ENCODE results near the gene TGM1.

GRCh38 chr14:24264298-24264697 is 1.3 kb upstream of the TGM1 start:
- TF ChIP-seq CTCF (IDR thresholded peaks at IDR 0.05) (no peak), POLR2A (IDR thresholded peaks at IDR 0.05) (no peak)

All from right lobe of liver (tissue), 4 donors.